Natural killer cell (primary cell): ENCODE data around the gene LZIC. TPM values are rescaled to one million over a fixed set of nuclear protein-coding genes. Genes with fewer than 3 reads are reported as not detected.

Source experiments
- ATAC-seq, 3 donors: fragments of 150-1000 bp in 2 of 3; fragments of 200-7000 bp in 1 of 3; cut with Tn5 transposase; 1 replicate in 1 of 3; 2 replicates in 2 of 3; pipeline ENCODE4 v1.10.0; 2021; ENCODE audit warnings: mild to moderate bottlenecking in 2 of 3, moderate library complexity in 2 of 3
- DNase-seq, 2 donors: peaks; one replicate each; pipeline versions ENCODE4 v3.0.0 to v3.0.0-alpha.2; 2013 to 2021; ENCODE audit warnings: mixed read lengths in 1 of 2
- H3K27ac ChIP-seq: one replicate; pipeline ENCODE4 v1.5.1; 2013; ENCODE audit warnings: mild to moderate bottlenecking, low read length
- H3K27me3 ChIP-seq: one replicate; pipeline ENCODE4 v1.6.1; 2013; ENCODE audit warnings: low read length; ENCODE audit not compliant: control insufficient read depth, insufficient read depth
- H3K36me3 ChIP-seq: one replicate; pipeline ENCODE4 v1.6.1; 2013; ENCODE audit warnings: low read length; ENCODE audit not compliant: control insufficient read depth, insufficient read depth
- H3K4me1 ChIP-seq: one replicate; pipeline ENCODE4 v1.6.1; 2013; ENCODE audit warnings: low read length; ENCODE audit not compliant: control insufficient read depth, insufficient read depth
- H3K4me3 ChIP-seq: one replicate; pipeline ENCODE4 v1.5.1; 2013; ENCODE audit warnings: low read length
- H3K9me3 ChIP-seq: one replicate; pipeline ENCODE4 v1.6.1; 2013; ENCODE audit warnings: low read length; ENCODE audit not compliant: control insufficient read depth, insufficient read depth
- H3K27ac Mint-ChIP-seq, 2 donors: one replicate each; pipeline ENCODE4 v1.8.0; 2022; ENCODE audit warnings: mild to moderate bottlenecking in 2 of 2, mixed read lengths in 2 of 2, moderate library complexity in 1 of 2
- H3K27me3 Mint-ChIP-seq, 2 donors: one replicate each; pipeline ENCODE4 v1.8.0; 2022; ENCODE audit warnings: low read depth in 2 of 2, mixed read lengths in 2 of 2
- H3K36me3 Mint-ChIP-seq: one replicate; pipeline ENCODE4 v1.8.0; 2022; ENCODE audit warnings: mixed read lengths
- H3K4me1 Mint-ChIP-seq, 2 donors: one replicate each; pipeline ENCODE4 v1.8.0; 2022; ENCODE audit warnings: mixed read lengths in 2 of 2
- H3K4me3 Mint-ChIP-seq: one replicate; pipeline ENCODE4 v1.8.0; 2022; ENCODE audit warnings: mild to moderate bottlenecking, moderate library complexity, mixed read lengths
- H3K9me3 Mint-ChIP-seq, 2 donors: one replicate each; pipeline ENCODE4 v1.8.0; 2022; ENCODE audit warnings: mixed read lengths in 2 of 2
- CTCF ChIP-seq: fragments of 200-600 bp; IDR thresholded peaks from one replicate; pipeline ENCODE4 v1.8.0; 2022; ENCODE audit warnings: antibody characterized with exemption
- WGBS: methylation state at CpG from one replicate; pipeline ENCODE4 v1.1.7; 2013; ENCODE audit warnings: missing lambda C conversion rate; ENCODE audit not compliant: insufficient coverage; 5-methylcytosine and 5-hydroxymethylcytosine counted together
- intact Hi-C: fragments of 100-400 bp; cut with micrococcal nuclease; formaldehyde crosslinking; loops from one replicate; pipeline ENCODE4 v1.14.2; 2022
- total RNA-seq, 4 donors: library from RNA; stranded (reverse); fragments of 120-200 nt in 1 of 4; gene quantifications; one replicate each; pipeline versions ENCODE4 v1.2.3 to v1.2.4, GENCODE V29; 2013 to 2022

LZIC gene
- total RNA-seq, 3 donors from 2014 or later (not counting 1 experiment from before 2014, with no cell fraction given), result 19.5 to 21.9 (median 21.7) TPM

GRCh38 chr1:9916452-9916851, 26.7 kb downstream of the LZIC start:
- Histone ChIP-seq H3K27me3 (no peaks in the 10 kb centered on the region), H3K27ac (no peak overlapping the region), H3K4me3 (no peak overlapping the region), H3K9me3 (no peaks in the 10 kb centered on the region), H3K4me1 (peaks cover 2% of the 10 kb centered on the region), H3K36me3 (no peaks in the 10 kb centered on the region)
- TF ChIP-seq CTCF, result no peak
- Mint-ChIP-seq H3K9me3 (no peaks in the 10 kb centered on the region), H3K27me3 (peaks cover 0 to 2% of the 10 kb centered on the region in 2 donors), H3K27ac (no peak overlapping the region), H3K36me3 (no peaks in the 10 kb centered on the region), H3K4me3 (no peak overlapping the region), H3K4me1 (peaks cover 7% of the 10 kb centered on the region in 2 donors)
- intact Hi-C loops, result loop anchor here (10.0 kb wide), 1 partner anchor 1042 kb away; the partner anchor contains the start of gene ENO1
- WGBS, result 90% methylated on average over 2 of the region's 2 CpGs
- DNase-seq, result no peak
- no peak for ATAC-seq

- no peak overlapping the region for H3K4me3 Mint-ChIP-seq
Observed at GRCh38 chr1:9914610-9914937, 28.6 kb downstream of the LZIC start.

GRCh38 chr1:9912264-9912936, 30.8 kb downstream of the LZIC start:
- no peak for ATAC-seq
- intact Hi-C loops, result loop anchor here (10.0 kb wide), 1 partner anchor 1038 kb away; the partner anchor contains the start of gene ENO1
- H3K27ac Mint-ChIP-seq, result peak overlapping the region; percentile 19 to 37

More at GRCh38 chr1:9914610-9914937, 28.6 kb downstream of the LZIC start:
- ATAC-seq (no peak), DNase-seq (no peak)
- H3K27ac ChIP-seq, result no peak overlapping the region
- Mint-ChIP-seq H3K9me3 (no peaks in the 10 kb centered on the region), H3K4me1 (peaks cover 16 to 20% of the 10 kb centered on the region in 2 donors), H3K36me3 (no peaks in the 10 kb centered on the region), H3K27ac (no peak overlapping the region), H3K27me3 (peaks cover 0 to 2% of the 10 kb centered on the region in 2 donors)
- no peak overlapping the region for H3K4me3 ChIP-seq
- no peaks in the 10 kb centered on the region for H3K27me3 ChIP-seq
- WGBS, result 100% methylated on average over 2 of the region's 2 CpGs
- no peak for TF ChIP-seq CTCF
- peaks cover 11% of the 10 kb centered on the region for H3K4me1 ChIP-seq
- H3K9me3 ChIP-seq, result no peaks in the 10 kb centered on the region
- no peaks in the 10 kb centered on the region for H3K36me3 ChIP-seq
- intact Hi-C loops, result loop anchor here (10.0 kb wide), 1 partner anchor 1040 kb away; the partner anchor contains the start of gene ENO1

More at GRCh38 chr1:9912264-9912936, 30.8 kb downstream of the LZIC start:
- Mint-ChIP-seq H3K9me3 (no peaks in the 10 kb centered on the region), H3K27me3 (no peaks in the 10 kb centered on the region), H3K36me3 (no peaks in the 10 kb centered on the region), H3K4me1 (peaks cover 34 to 40% of the 10 kb centered on the region in 2 donors), H3K4me3 (peak overlapping the region; percentile 80)
- Histone ChIP-seq H3K4me1 (peaks cover 22% of the 10 kb centered on the region), H3K9me3 (no peaks in the 10 kb centered on the region), H3K27ac (no peak overlapping the region), H3K27me3 (no peaks in the 10 kb centered on the region), H3K4me3 (no peak overlapping the region), H3K36me3 (no peaks in the 10 kb centered on the region)
- DNase-seq, result peak in 1 of 2 donors; percentile 11
- no peak for TF ChIP-seq CTCF
- WGBS, result 93% methylated on average over 12 of the region's 12 CpGs
